HEK293T (cell line): ENCODE results near the gene TTK.

Experiments
- ARNT ChIP-seq: fragments of 450-650 bp; IDR thresholded peaks from 2 replicates; pipeline ENCODE4 v1.6.1; 2017; ENCODE audit warnings: mild to moderate bottlenecking
- BHLHE40 ChIP-seq: fragments of 450-650 bp; IDR thresholded peaks from 2 replicates; pipeline ENCODE4 v1.6.1; 2016; ENCODE audit warnings: mild to moderate bottlenecking, moderate library complexity, borderline replicate concordance
- ELF4 ChIP-seq: fragments of 450-650 bp; IDR thresholded peaks from 2 replicates; pipeline ENCODE4 v1.6.1; 2017; ENCODE audit warnings: antibody characterized with exemption
- FOXA1 ChIP-seq: fragments of 450-650 bp; IDR thresholded peaks from 2 replicates; pipeline ENCODE4 v1.6.1; 2016; ENCODE audit warnings: mild to moderate bottlenecking
- FOXK2 ChIP-seq: fragments of 450-650 bp; IDR thresholded peaks from 2 replicates; pipeline ENCODE4 v1.6.1; 2016; ENCODE audit warnings: mild to moderate bottlenecking
- FOXM1 ChIP-seq: fragments of 450-650 bp; IDR thresholded peaks from 2 replicates; pipeline ENCODE4 v1.6.1; 2017; ENCODE audit warnings: mild to moderate bottlenecking, borderline replicate concordance
- HDGF ChIP-seq: fragments of 450-650 bp; IDR thresholded peaks from 2 replicates; pipeline ENCODE4 v1.6.1; 2017; ENCODE audit warnings: antibody characterized with exemption, borderline replicate concordance
- NFRKB ChIP-seq: fragments of 450-650 bp; IDR thresholded peaks from 2 replicates; pipeline ENCODE4 v1.6.1; 2016; ENCODE audit warnings: mild to moderate bottlenecking, moderate library complexity
- SUZ12 ChIP-seq: fragments of 450-650 bp; IDR thresholded peaks from 2 replicates; pipeline ENCODE4 v1.6.1; 2016; ENCODE audit warnings: mild to moderate bottlenecking
- TARDBP ChIP-seq: fragments of 450-650 bp; IDR thresholded peaks from 2 replicates; pipeline ENCODE4 v1.6.1; 2016

DNA sequence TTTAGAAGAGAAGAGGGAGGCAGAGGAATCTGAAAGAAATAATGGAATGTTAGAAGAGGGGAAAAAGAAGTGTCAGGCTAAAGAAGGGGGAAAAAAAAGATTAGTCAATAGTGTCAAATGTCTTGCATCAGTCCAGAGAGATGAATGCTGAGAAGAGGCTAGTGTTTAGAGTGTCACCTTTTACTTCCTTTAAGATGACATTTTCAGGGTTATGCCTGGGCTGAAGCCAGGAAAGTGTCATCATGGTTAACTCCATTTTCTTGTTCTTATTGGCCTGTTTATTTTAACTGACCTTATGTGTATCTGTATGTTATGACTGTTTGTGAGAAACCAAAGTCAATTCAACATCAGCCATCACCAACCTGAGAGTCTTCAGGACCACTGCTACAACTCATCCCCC is 87.1 kb downstream of the TTK start:
- TF ChIP-seq ELF4 (no peak), FOXM1 (no peak), TARDBP (no peak), BHLHE40 (no peak), HDGF (no peak), NFRKB (no peak), SUZ12 (no peak), FOXK2 (no peak), FOXA1 (no peak), ARNT (no peak)
